Measurements from ENCODE around the gene AHNAK2.
A peak's percentile ranks its signal among the peaks of the same experiment; 100 is the strongest.
"Not testable (repeated sequence)": the region's sequence is repeated elsewhere in the genome, so short reads cannot be mapped to it uniquely, and the experiment has no call there.

Gene AHNAK2

DNA sequence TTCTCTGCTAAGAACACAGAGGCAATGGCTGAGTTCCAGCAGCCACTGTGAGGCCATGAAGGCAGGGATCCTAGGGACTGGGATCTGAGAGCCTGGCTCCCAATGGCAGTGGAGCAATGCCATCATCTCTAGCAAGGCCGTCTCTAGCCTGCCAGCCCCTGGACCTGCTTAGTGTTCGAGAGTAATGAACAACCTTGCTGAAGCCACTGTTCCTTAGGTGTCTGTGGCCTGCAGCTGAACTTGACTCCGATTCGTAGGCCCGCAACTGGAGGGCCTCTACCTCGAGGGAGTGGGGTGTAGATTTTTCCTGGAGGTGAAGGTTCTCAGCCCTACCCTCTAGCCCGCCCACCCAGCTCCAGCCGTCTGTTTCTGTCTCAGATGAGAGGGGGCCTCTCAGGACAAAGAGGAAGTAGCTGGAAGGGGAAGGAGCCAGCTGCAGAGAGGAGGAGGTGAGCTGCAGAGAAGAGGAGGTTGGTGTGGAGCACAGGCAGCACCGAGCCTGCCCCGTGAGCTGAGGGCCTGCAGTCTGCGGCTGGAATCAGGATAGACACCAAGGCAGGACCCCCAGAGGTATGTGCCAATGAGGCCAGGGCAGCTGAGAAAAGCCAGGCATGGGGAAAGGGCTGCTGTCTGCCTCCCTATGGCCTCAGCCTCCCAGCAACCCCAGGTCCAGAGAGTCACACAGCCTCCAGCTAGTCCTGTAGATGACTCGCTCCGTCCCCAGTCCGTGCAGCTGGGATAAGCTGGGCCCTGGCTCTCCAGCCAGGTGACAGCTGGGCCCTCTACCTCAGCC, 53.6 kb downstream of the AHNAK2 start, which contains the start of gene PLD4:
Gene PLD4 (plus strand): TSS at position 459 of the 793 bp plus-strand sequence. CDS start 2,262 bp downstream, outside the sequence.
- no peak for TF ChIP-seq CTCF (IDR thresholded peaks at IDR 0.05; ENCODE audit: insufficient read depth, low read depth, low read length, missing control alignments)
- peak within 1 kb of the TSS; percentile 3 for H3K4me3 ChIP-seq (ENCODE audit: low read depth, low read length)
- DNase-seq (ENCODE audit: low read depth), result peak; percentile 32

GRCh38 chr14:104923640-104924420, 54.3 kb downstream of the AHNAK2 start:
- no peak for DNase-seq (ENCODE audit: low read depth)
- H3K4me3 ChIP-seq (ENCODE audit: low read depth, low read length), result no peak overlapping the region
- TF ChIP-seq CTCF (IDR thresholded peaks at IDR 0.05; ENCODE audit: insufficient read depth, low read depth, low read length, missing control alignments), result no peak

DNA sequence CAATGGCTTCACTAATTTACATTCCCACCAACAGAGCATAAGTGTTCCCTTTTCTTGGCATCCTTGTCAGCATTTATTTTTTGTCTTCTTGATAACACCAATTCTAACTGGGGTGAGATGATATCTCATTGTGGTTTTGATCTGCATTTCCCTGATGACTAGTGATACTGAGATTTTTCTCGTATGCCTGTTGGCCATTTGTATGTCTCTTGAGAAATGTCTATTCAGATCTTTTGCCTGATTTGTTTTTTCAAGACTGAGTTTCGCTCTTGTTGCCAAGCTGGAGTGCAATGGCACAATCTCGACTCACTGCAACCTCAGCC, 58.2 kb downstream of the AHNAK2 start:
- no peak for TF ChIP-seq CTCF (IDR thresholded peaks at IDR 0.05; ENCODE audit: insufficient read depth, low read depth, low read length, missing control alignments)
- no peak overlapping the region for H3K4me3 ChIP-seq (ENCODE audit: low read depth, low read length)
- DNase-seq (ENCODE audit: low read depth), result no peak

- DNase-seq (ENCODE audit: low read depth); H3K4me3 ChIP-seq (ENCODE audit: low read depth, low read length): not testable (repeated sequence)
These were observed 58.8 kb downstream of the AHNAK2 start for GRCh38 chr14:104919152-104919992.

DNA sequence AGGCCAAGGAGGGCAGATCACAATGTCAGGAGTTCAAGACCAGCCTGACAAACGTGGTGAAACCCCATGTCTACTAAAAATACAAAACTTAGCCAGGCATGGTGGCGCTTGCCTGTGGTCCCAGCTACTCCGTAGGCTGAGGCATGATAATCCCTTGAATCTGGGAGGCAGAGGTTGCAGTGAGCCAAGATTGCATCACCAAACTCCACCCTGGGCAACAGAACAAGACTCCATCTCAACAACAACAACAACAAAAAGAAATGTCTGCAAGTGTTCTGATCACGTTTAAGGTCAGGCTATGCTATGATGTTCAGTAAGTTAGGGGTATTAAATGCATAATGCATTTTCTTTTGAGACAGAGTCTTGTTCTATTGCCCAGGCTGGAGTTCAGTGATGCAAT, 60.2 kb downstream of the AHNAK2 start:
- TF ChIP-seq CTCF (IDR thresholded peaks at IDR 0.05; ENCODE audit: insufficient read depth, low read depth, low read length, missing control alignments), result no peak
- no peak for DNase-seq (ENCODE audit: low read depth)
- no peak overlapping the region for H3K4me3 ChIP-seq (ENCODE audit: low read depth, low read length)

- DNase-seq (ENCODE audit: low read depth), result no peak
- H3K4me3 ChIP-seq (ENCODE audit: low read depth, low read length), result no peak overlapping the region
- no peak for TF ChIP-seq CTCF (IDR thresholded peaks at IDR 0.05; ENCODE audit: insufficient read depth, low read depth, low read length, missing control alignments)
These were observed 61.1 kb downstream of the AHNAK2 start for GRCh38 chr14:104917116-104917515.

- DNase-seq (ENCODE audit: low read depth), result no peak
- TF ChIP-seq CTCF (IDR thresholded peaks at IDR 0.05; ENCODE audit: insufficient read depth, low read depth, low read length, missing control alignments), result no peak
- H3K4me3 ChIP-seq (ENCODE audit: low read depth, low read length), result no peak overlapping the region
These were observed 64.7 kb downstream of the AHNAK2 start for GRCh38 chr14:104913435-104913834.

All from GM12865 (cell line).